Hepatocyte (in vitro differentiated cells): ENCODE measurements around the gene STMND1.

Source experiments
- EZH2phosphoT487 ChIP-seq: fragments of 200-600 bp; sonication (generic); IDR thresholded peaks from one replicate; pipeline ENCODE4 v1.6.1; 2018; ENCODE audit warnings: antibody characterized with exemption, mild to moderate bottlenecking, low read depth, moderate library complexity; ENCODE audit not compliant: unreplicated experiment, severe bottlenecking
- TF ChIP-seq, protein P1 (sequence below): fragments of 200-600 bp; sonication (generic); IDR thresholded peaks from 2 replicates; pipeline ENCODE4 v1.5.1; 2016; ENCODE audit warnings: antibody characterized with exemption, mild to moderate bottlenecking; ENCODE audit not compliant: poor library complexity

DNA sequence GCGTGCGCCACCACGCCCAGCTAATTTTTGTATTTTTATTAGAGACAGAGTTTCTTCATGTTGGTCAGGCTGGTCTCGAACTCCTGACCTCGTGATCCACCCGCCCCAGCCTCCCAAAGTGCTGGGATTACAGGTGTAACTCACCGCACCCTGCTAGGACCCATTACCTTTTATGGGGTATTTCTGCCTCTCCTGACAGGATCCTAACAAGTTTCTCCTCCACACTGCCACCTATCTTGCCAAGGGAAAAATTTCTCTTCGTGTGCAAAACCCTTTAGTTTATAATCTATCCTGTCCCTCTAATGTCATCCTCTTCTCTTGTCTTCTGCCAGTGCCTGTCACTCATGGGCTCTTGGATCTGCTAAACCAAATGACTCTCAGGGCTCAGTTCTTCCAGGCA is 1.9 kb downstream of the STMND1 start:
- TF ChIP-seq, protein P1, sequence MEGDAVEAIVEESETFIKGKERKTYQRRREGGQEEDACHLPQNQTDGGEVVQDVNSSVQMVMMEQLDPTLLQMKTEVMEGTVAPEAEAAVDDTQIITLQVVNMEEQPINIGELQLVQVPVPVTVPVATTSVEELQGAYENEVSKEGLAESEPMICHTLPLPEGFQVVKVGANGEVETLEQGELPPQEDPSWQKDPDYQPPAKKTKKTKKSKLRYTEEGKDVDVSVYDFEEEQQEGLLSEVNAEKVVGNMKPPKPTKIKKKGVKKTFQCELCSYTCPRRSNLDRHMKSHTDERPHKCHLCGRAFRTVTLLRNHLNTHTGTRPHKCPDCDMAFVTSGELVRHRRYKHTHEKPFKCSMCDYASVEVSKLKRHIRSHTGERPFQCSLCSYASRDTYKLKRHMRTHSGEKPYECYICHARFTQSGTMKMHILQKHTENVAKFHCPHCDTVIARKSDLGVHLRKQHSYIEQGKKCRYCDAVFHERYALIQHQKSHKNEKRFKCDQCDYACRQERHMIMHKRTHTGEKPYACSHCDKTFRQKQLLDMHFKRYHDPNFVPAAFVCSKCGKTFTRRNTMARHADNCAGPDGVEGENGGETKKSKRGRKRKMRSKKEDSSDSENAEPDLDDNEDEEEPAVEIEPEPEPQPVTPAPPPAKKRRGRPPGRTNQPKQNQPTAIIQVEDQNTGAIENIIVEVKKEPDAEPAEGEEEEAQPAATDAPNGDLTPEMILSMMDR, result no peak
- TF ChIP-seq EZH2phosphoT487, result no peak
